Measurements from ENCODE around the gene EGFR.

Gene EGFR

GRCh38 chr7:55124989-55125875 is 106.4 kb downstream of the EGFR start:
- no peak overlapping the region for H3K4me3 ChIP-seq (ENCODE audit: control insufficient read depth, low read depth, low read length)

GRCh38 chr7:55127135-55127551 is 108.3 kb downstream of the EGFR start:
- TF ChIP-seq CTCF (conservative IDR thresholded peaks at IDR 0.05; ENCODE audit: control insufficient read depth, insufficient read depth, low read depth, low read length) = no peak
- peak; percentile 73 for DNase-seq (ENCODE audit: low read depth)
- no peak overlapping the region for H3K4me3 ChIP-seq (ENCODE audit: control insufficient read depth, low read depth, low read length)

More at GRCh38 chr7:55124989-55125875, 106.4 kb downstream of the EGFR start:
- TF ChIP-seq CTCF (conservative IDR thresholded peaks at IDR 0.05; ENCODE audit: control insufficient read depth, insufficient read depth, low read depth, low read length) = peak; percentile 12
- DNase-seq (ENCODE audit: low read depth) = peak; percentile 64

- no peak overlapping the region for H3K4me3 ChIP-seq (ENCODE audit: control insufficient read depth, low read depth, low read length)
- peak; percentile 89 for DNase-seq (ENCODE audit: low read depth)
- TF ChIP-seq CTCF (conservative IDR thresholded peaks at IDR 0.05; ENCODE audit: control insufficient read depth, insufficient read depth, low read depth, low read length) = no peak
These were observed 108.8 kb downstream of the EGFR start for GRCh38 chr7:55127622-55128081.

GRCh38 chr7:55128693-55129394 is 110.0 kb downstream of the EGFR start:
- TF ChIP-seq CTCF (conservative IDR thresholded peaks at IDR 0.05; ENCODE audit: control insufficient read depth, insufficient read depth, low read depth, low read length) = no peak
- no peak overlapping the region for H3K4me3 ChIP-seq (ENCODE audit: control insufficient read depth, low read depth, low read length)
- peak; percentile 84 for DNase-seq (ENCODE audit: low read depth)

- no peak overlapping the region for H3K4me3 ChIP-seq (ENCODE audit: control insufficient read depth, low read depth, low read length)
- peak; percentile 82 for DNase-seq (ENCODE audit: low read depth)
- TF ChIP-seq CTCF (conservative IDR thresholded peaks at IDR 0.05; ENCODE audit: control insufficient read depth, insufficient read depth, low read depth, low read length) = no peak
These were observed 111.0 kb downstream of the EGFR start for GRCh38 chr7:55129541-55130394.

Data from fibroblast of mammary gland (primary cell).